ENCODE data around the gene ASCC2.

ASCC2 gene

GRCh38 chr22:29813563-29813962 is 24.5 kb downstream of the ASCC2 start:
- H3K27ac ChIP-seq (ENCODE audit: low read depth, low read length): no peak overlapping the region
- peaks cover 3 to 80% (median 59%) of the 10 kb centered on the region in 5 donors for H3K36me3 ChIP-seq (ENCODE audit: control insufficient read depth in 5 of 5, insufficient read depth in 5 of 5, low read length in 5 of 5)

DNA sequence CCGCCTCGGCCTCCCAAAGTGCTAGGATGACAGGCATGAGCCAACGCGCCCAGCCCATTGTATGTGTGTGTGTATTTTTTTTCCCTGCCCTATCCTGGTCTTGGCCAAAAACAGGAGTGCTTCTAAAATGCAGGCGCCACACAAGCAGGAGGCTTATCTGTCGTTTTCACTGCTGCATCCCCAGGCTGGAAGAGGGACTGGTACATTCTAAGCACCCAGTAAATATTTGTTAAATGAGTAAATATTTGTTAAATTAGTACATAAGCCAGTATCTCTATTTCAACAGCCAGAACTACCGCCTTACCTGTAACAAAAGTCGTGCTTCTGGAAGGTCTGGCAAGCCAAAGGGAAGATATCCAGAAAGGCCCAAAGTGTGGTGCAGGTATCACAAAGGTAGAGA is 24.9 kb downstream of the ASCC2 start:
- H3K9ac ChIP-seq (ENCODE audit: low read length in 5 of 5): no peak overlapping the region

More at GRCh38 chr22:29813563-29813962, 24.5 kb downstream of the ASCC2 start:
- Histone ChIP-seq H3K4me1 (ENCODE audit: control insufficient read depth in 5 of 5, insufficient read depth in 5 of 5, low read length in 5 of 5) (peaks cover 8 to 76% (median 54%) of the 10 kb centered on the region in 5 donors), H3K27me3 (ENCODE audit: control insufficient read depth in 5 of 5, insufficient read depth in 4 of 5, low read length in 5 of 5) (no peaks in the 10 kb centered on the region), H3K4me3 (ENCODE audit: low read depth in 1 of 5, low read length in 5 of 5) (no peak overlapping the region), H3K9me3 (ENCODE audit: control insufficient read depth in 5 of 5, low read length in 5 of 5) (no peaks in the 10 kb centered on the region), H3K9ac (ENCODE audit: low read length in 5 of 5) (no peak overlapping the region)

GRCh38 chr22:29811377-29811776 is 26.7 kb downstream of the ASCC2 start:
- Histone ChIP-seq H3K9me3 (ENCODE audit: control insufficient read depth in 5 of 5, low read length in 5 of 5) (no peaks in the 10 kb centered on the region), H3K27me3 (ENCODE audit: control insufficient read depth in 5 of 5, insufficient read depth in 4 of 5, low read length in 5 of 5) (no peaks in the 10 kb centered on the region), H3K9ac (ENCODE audit: low read length in 5 of 5) (peak overlapping the region in 1 of 5 donors; percentile 63), H3K27ac (ENCODE audit: low read depth, low read length) (peak overlapping the region; percentile 78), H3K4me1 (ENCODE audit: control insufficient read depth in 5 of 5, insufficient read depth in 5 of 5, low read length in 5 of 5) (peaks cover 2 to 70% (median 43%) of the 10 kb centered on the region in 5 donors), H3K4me3 (ENCODE audit: low read depth in 1 of 5, low read length in 5 of 5) (no peak overlapping the region), H3K36me3 (ENCODE audit: control insufficient read depth in 5 of 5, insufficient read depth in 5 of 5, low read length in 5 of 5) (peaks cover 3 to 83% (median 67%) of the 10 kb centered on the region in 5 donors)

More for the DNA sequence above, 24.9 kb downstream of the ASCC2 start:
- H3K27ac ChIP-seq (ENCODE audit: low read depth, low read length): no peak overlapping the region
- H3K36me3 ChIP-seq (ENCODE audit: control insufficient read depth in 5 of 5, insufficient read depth in 5 of 5, low read length in 5 of 5): peaks cover 3 to 80% (median 59%) of the 10 kb centered on the region in 5 donors
- no peaks in the 10 kb centered on the region for H3K27me3 ChIP-seq (ENCODE audit: control insufficient read depth in 5 of 5, insufficient read depth in 4 of 5, low read length in 5 of 5)
- H3K4me3 ChIP-seq (ENCODE audit: low read depth in 1 of 5, low read length in 5 of 5): no peak overlapping the region
- peaks cover 8 to 76% (median 57%) of the 10 kb centered on the region in 5 donors for H3K4me1 ChIP-seq (ENCODE audit: control insufficient read depth in 5 of 5, insufficient read depth in 5 of 5, low read length in 5 of 5)
- no peaks in the 10 kb centered on the region for H3K9me3 ChIP-seq (ENCODE audit: control insufficient read depth in 5 of 5, low read length in 5 of 5)

DNA sequence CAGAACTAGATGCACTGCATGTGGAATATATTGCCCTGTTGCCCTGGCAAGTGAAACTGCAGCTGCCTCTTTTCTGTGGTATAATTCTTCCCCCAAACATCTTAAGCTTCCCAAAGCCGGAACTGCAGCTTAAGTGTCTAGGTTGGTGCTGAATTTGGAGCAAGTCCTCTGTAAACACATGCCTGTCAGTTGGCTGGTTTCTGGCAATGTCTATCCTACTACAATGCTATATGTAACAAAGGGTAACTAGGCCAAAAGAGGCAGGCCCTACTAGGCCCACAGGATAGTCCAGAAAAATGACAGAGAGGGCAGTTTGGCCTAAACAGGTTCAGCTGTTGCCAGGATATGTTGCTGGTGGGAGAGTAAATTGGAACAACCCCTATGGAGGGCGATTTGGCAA is 27.9 kb downstream of the ASCC2 start:
- H3K36me3 ChIP-seq (ENCODE audit: control insufficient read depth in 5 of 5, insufficient read depth in 5 of 5, low read length in 5 of 5): peaks cover 3 to 87% (median 79%) of the 10 kb centered on the region in 5 donors
- no peak overlapping the region for H3K9ac ChIP-seq (ENCODE audit: low read length in 5 of 5)
- H3K27me3 ChIP-seq (ENCODE audit: control insufficient read depth in 5 of 5, insufficient read depth in 4 of 5, low read length in 5 of 5): no peaks in the 10 kb centered on the region
- H3K9me3 ChIP-seq (ENCODE audit: control insufficient read depth in 5 of 5, low read length in 5 of 5): no peaks in the 10 kb centered on the region
- H3K4me3 ChIP-seq (ENCODE audit: low read depth in 1 of 5, low read length in 5 of 5): no peak overlapping the region
- H3K27ac ChIP-seq (ENCODE audit: low read depth, low read length): peak overlapping the region; percentile 78
- peaks cover 6 to 67% (median 43%) of the 10 kb centered on the region in 5 donors for H3K4me1 ChIP-seq (ENCODE audit: control insufficient read depth in 5 of 5, insufficient read depth in 5 of 5, low read length in 5 of 5)

DNA sequence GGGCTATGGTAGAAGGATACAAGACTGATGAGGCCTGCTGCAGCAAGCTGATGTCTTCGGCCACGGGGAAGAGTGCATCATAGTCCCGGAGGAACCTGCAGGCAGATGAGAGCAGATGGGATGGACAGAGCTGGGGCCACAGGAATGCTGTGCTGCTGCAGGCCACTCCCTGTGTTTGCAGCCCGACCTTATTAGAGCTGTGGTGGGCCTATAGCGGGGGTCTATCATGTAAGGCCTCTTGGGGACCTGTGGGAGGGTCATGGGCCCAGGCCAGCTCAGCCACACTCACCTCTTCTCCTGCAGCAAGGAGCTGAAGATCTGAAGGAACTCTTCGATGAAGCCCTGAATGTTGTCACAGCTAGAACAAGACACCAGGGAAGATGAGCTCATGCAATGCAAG is 31.9 kb downstream of the ASCC2 start:
- Histone ChIP-seq H3K27me3 (ENCODE audit: control insufficient read depth in 5 of 5, insufficient read depth in 4 of 5, low read length in 5 of 5) (no peaks in the 10 kb centered on the region), H3K9me3 (ENCODE audit: control insufficient read depth in 5 of 5, low read length in 5 of 5) (no peaks in the 10 kb centered on the region), H3K27ac (ENCODE audit: low read depth, low read length) (no peak overlapping the region), H3K4me1 (ENCODE audit: control insufficient read depth in 5 of 5, insufficient read depth in 5 of 5, low read length in 5 of 5) (peaks cover 6 to 53% (median 40%) of the 10 kb centered on the region in 5 donors), H3K36me3 (ENCODE audit: control insufficient read depth in 5 of 5, insufficient read depth in 5 of 5, low read length in 5 of 5) (peaks cover 0 to 85% (median 70%) of the 10 kb centered on the region in 5 donors), H3K4me3 (ENCODE audit: low read depth in 1 of 5, low read length in 5 of 5) (no peak overlapping the region), H3K9ac (ENCODE audit: low read length in 5 of 5) (no peak overlapping the region)

DNA sequence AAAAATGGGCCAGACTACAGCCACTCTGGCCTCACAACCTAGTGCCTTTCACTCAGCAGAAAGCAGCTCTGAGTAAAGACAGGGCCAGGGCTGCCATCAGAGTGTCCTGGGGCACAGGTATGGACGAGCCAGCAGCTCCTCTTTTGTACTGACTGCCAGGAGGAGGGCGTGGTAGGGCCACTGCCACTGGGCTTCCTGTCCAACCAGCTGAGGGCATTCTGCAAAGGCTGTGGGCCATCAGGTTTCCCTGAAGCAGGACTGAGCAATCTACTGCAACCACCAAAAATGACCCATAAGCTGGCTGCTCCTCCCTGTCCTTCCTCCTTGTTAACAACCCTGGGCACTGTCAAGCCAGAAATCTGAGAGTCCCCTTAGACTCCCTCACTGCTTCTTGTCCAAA is 33.1 kb downstream of the ASCC2 start:
- no peak overlapping the region for H3K9ac ChIP-seq (ENCODE audit: low read length in 5 of 5)
- peaks cover 0 to 83% (median 75%) of the 10 kb centered on the region in 5 donors for H3K36me3 ChIP-seq (ENCODE audit: control insufficient read depth in 5 of 5, insufficient read depth in 5 of 5, low read length in 5 of 5)
- no peak overlapping the region for H3K27ac ChIP-seq (ENCODE audit: low read depth, low read length)
- H3K4me3 ChIP-seq (ENCODE audit: low read depth in 1 of 5, low read length in 5 of 5): no peak overlapping the region
- H3K4me1 ChIP-seq (ENCODE audit: control insufficient read depth in 5 of 5, insufficient read depth in 5 of 5, low read length in 5 of 5): peaks cover 4 to 53% (median 43%) of the 10 kb centered on the region in 5 donors
- no peaks in the 10 kb centered on the region for H3K27me3 ChIP-seq (ENCODE audit: control insufficient read depth in 5 of 5, insufficient read depth in 4 of 5, low read length in 5 of 5)
- no peaks in the 10 kb centered on the region for H3K9me3 ChIP-seq (ENCODE audit: control insufficient read depth in 5 of 5, low read length in 5 of 5)

DNA sequence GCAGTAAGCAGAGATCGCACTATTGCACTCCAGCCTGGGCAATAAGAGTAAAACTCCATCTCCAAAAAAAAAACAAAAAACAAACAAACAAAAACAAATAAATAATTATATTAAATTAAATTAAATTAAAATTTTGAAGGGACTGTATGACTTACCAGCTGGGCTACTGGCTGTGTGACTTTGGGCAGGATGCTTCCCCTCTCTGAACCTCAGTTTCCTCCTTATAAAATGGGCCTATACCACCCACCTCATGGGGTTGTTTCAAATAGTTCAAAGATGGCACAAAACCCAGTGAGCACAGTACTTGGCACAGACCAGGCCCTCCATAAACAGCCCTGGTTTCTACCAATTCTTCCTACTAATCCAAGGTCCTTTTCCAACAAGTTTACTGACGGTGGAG is 34.9 kb downstream of the ASCC2 start:
- no peak overlapping the region for H3K4me3 ChIP-seq (ENCODE audit: low read depth in 1 of 5, low read length in 5 of 5)
- peaks cover 0 to 78% (median 72%) of the 10 kb centered on the region in 5 donors for H3K36me3 ChIP-seq (ENCODE audit: control insufficient read depth in 5 of 5, insufficient read depth in 5 of 5, low read length in 5 of 5)
- no peak overlapping the region for H3K9ac ChIP-seq (ENCODE audit: low read length in 5 of 5)
- no peaks in the 10 kb centered on the region for H3K27me3 ChIP-seq (ENCODE audit: control insufficient read depth in 5 of 5, insufficient read depth in 4 of 5, low read length in 5 of 5)
- no peaks in the 10 kb centered on the region for H3K9me3 ChIP-seq (ENCODE audit: control insufficient read depth in 5 of 5, low read length in 5 of 5)
- H3K27ac ChIP-seq (ENCODE audit: low read depth, low read length): no peak overlapping the region
- peaks cover 13 to 62% (median 55%) of the 10 kb centered on the region in 5 donors for H3K4me1 ChIP-seq (ENCODE audit: control insufficient read depth in 5 of 5, insufficient read depth in 5 of 5, low read length in 5 of 5)

DNA sequence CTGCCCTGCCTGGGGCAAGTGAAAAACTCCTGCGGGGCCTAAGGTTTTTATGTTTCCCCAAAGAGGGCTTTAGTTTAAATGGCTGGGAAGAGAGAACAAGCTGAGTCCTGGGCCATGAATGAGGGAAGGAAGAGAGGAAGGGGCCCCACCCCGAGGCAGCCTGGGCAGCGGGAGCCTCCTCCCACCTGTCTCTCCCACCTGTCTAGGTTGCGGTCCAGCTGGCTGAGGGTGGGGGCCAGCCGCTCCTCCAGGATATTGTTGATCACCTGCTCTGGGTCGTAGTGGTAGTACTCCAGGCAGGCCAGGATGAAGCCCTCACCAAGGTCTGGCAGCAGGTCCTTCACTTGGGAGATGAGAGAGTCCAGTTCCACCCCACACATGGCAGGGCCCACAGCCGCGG is 36.3 kb downstream of the ASCC2 start:
- peak overlapping the region; percentile 85 for H3K27ac ChIP-seq (ENCODE audit: low read depth, low read length)

DNA sequence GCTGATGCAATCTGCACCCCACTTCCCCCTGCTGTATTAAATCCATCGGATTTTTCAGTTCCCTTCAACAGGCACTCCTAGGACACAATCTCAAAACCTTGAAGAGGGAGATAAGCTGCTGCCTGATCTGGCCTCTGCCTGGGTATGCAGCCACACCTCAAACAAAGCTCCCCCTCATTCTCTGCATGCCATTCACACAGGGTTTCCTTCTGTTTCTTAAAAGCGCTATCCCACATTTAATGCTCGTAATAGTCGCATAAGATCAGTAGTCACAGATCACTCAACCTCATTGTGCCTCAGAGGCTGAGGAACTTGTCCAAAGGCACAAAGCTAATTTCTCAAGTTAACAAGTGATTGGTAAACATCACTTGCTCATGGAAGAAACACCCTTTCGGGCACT is 36.9 kb downstream of the ASCC2 start:
- Histone ChIP-seq H3K36me3 (ENCODE audit: control insufficient read depth in 5 of 5, insufficient read depth in 5 of 5, low read length in 5 of 5) (peaks cover 0 to 68% (median 63%) of the 10 kb centered on the region in 5 donors), H3K4me3 (ENCODE audit: low read depth in 1 of 5, low read length in 5 of 5) (no peak overlapping the region), H3K4me1 (ENCODE audit: control insufficient read depth in 5 of 5, insufficient read depth in 5 of 5, low read length in 5 of 5) (peaks cover 13 to 66% (median 57%) of the 10 kb centered on the region in 5 donors), H3K27me3 (ENCODE audit: control insufficient read depth in 5 of 5, insufficient read depth in 4 of 5, low read length in 5 of 5) (no peaks in the 10 kb centered on the region), H3K27ac (ENCODE audit: low read depth, low read length) (peak overlapping the region; percentile 85), H3K9me3 (ENCODE audit: control insufficient read depth in 5 of 5, low read length in 5 of 5) (no peaks in the 10 kb centered on the region), H3K9ac (ENCODE audit: low read length in 5 of 5) (no peak overlapping the region)

More for the DNA sequence above, 36.3 kb downstream of the ASCC2 start:
- Histone ChIP-seq H3K27me3 (ENCODE audit: control insufficient read depth in 5 of 5, insufficient read depth in 4 of 5, low read length in 5 of 5) (no peaks in the 10 kb centered on the region), H3K4me3 (ENCODE audit: low read depth in 1 of 5, low read length in 5 of 5) (no peak overlapping the region), H3K4me1 (ENCODE audit: control insufficient read depth in 5 of 5, insufficient read depth in 5 of 5, low read length in 5 of 5) (peaks cover 13 to 66% (median 60%) of the 10 kb centered on the region in 5 donors), H3K9me3 (ENCODE audit: control insufficient read depth in 5 of 5, low read length in 5 of 5) (no peaks in the 10 kb centered on the region), H3K36me3 (ENCODE audit: control insufficient read depth in 5 of 5, insufficient read depth in 5 of 5, low read length in 5 of 5) (peaks cover 0 to 69% (median 68%) of the 10 kb centered on the region in 5 donors), H3K9ac (ENCODE audit: low read length in 5 of 5) (no peak overlapping the region)

GRCh38 chr22:29799217-29799680 is 38.8 kb downstream of the ASCC2 start:
- H3K36me3 ChIP-seq (ENCODE audit: control insufficient read depth in 5 of 5, insufficient read depth in 5 of 5, low read length in 5 of 5): peaks cover 3 to 68% (median 55%) of the 10 kb centered on the region in 5 donors
- H3K4me1 ChIP-seq (ENCODE audit: control insufficient read depth in 5 of 5, insufficient read depth in 5 of 5, low read length in 5 of 5): peaks cover 8 to 57% (median 55%) of the 10 kb centered on the region in 5 donors
- H3K27ac ChIP-seq (ENCODE audit: low read depth, low read length): peak overlapping the region; percentile 85
- peak overlapping the region in 4 of 5 donors; percentile 3 to 40 (median 30) for H3K4me3 ChIP-seq (ENCODE audit: low read depth in 1 of 5, low read length in 5 of 5)
- H3K9me3 ChIP-seq (ENCODE audit: control insufficient read depth in 5 of 5, low read length in 5 of 5): no peaks in the 10 kb centered on the region
- H3K9ac ChIP-seq (ENCODE audit: low read length in 5 of 5): peak overlapping the region in 4 of 5 donors; percentile 32 to 73 (median 56)
- no peaks in the 10 kb centered on the region for H3K27me3 ChIP-seq (ENCODE audit: control insufficient read depth in 5 of 5, insufficient read depth in 4 of 5, low read length in 5 of 5)

All from subcutaneous abdominal adipose tissue (tissue), 5 donors.